Left colon (tissue), 2 donors: Measurements from ENCODE around the gene FMN2. TPM values are rescaled to one million over a fixed set of nuclear protein-coding genes. Genes with fewer than 3 reads are reported as not detected.
"Not testable (repeated sequence)": the region's sequence is repeated elsewhere in the genome, so short reads cannot be mapped to it uniquely, and the experiment has no call there.

Source experiments
- ATAC-seq: fragments of 200-7000 bp; cut with Tn5 transposase; one replicate; pipeline ENCODE4 v1.9.1; 2020; ENCODE audit warnings: mild to moderate bottlenecking, moderate library complexity
- DNase-seq, 2 donors: peaks; one replicate each; pipeline ENCODE4 v3.0.0-alpha.2; 2020
- intact Hi-C, 2 donors: fragments of 100-400 bp; cut with DNase I in 1 of 2; cut with micrococcal nuclease in 1 of 2; formaldehyde crosslinking; loops; one replicate each; pipeline versions ENCODE4 v1.11.2 to v1.14.0; 2022; cut with DNase I, micrococcal nuclease
- total RNA-seq, 2 donors: library from RNA; stranded (reverse); fragmentation: NEBNext Ultra II Directional; extraction: Animal tissue kit (Norgen Biotek cat#: 25700); gene quantifications; one replicate each; pipeline ENCODE4 v1.2.1, GENCODE V29; 2021
- donor health status: DM: no; HTN: no; CAD: no.
- donor health status: DM: yes; HTN: yes; CAD: no.

Gene FMN2
- total RNA-seq, 2 donors from 2014 or later = 2.6 to 3.0 TPM

GRCh38 chr1:240234485-240235210 lies 143.0 kb downstream of the FMN2 start:
- ATAC-seq (no peak), DNase-seq (no peak)
- intact Hi-C loops = no loop called here

- intact Hi-C loops = no loop called here
- no peak for ATAC-seq
Observed at GRCh38 chr1:240235521-240236288, 144.0 kb downstream of the FMN2 start.

GRCh38 chr1:240237305-240237721 lies 145.6 kb downstream of the FMN2 start:
- DNase-seq (no peak), ATAC-seq (no peak)
- intact Hi-C loops = no loop called here

More at GRCh38 chr1:240235521-240236288, 144.0 kb downstream of the FMN2 start:
- no peak for DNase-seq

- ATAC-seq (no peak), DNase-seq (no peak)
- intact Hi-C loops = no loop called here
Observed at GRCh38 chr1:240239309-240239708, 147.6 kb downstream of the FMN2 start.

GRCh38 chr1:240241278-240241677 lies 149.6 kb downstream of the FMN2 start:
- peak; percentile 68 for ATAC-seq
- intact Hi-C loops = no loop called here
- DNase-seq = no peak

GRCh38 chr1:240242601-240243144 lies 151.0 kb downstream of the FMN2 start:
- intact Hi-C loops = no loop called here
- ATAC-seq = peak; percentile 29

GRCh38 chr1:240244968-240245628 lies 153.4 kb downstream of the FMN2 start:
- ATAC-seq (no peak), DNase-seq (no peak)
- intact Hi-C loops = no loop called here

More at GRCh38 chr1:240242601-240243144, 151.0 kb downstream of the FMN2 start:
- no peak for DNase-seq

- no peak for ATAC-seq
- intact Hi-C loops = no loop called here
- no peak for DNase-seq
Observed at GRCh38 chr1:240245629-240246020, 153.9 kb downstream of the FMN2 start.

- ATAC-seq (no peak), DNase-seq (no peak)
- intact Hi-C loops = no loop called here
Observed at GRCh38 chr1:240247899-240248298, 156.2 kb downstream of the FMN2 start.

GRCh38 chr1:240254006-240254405 lies 162.3 kb downstream of the FMN2 start:
- intact Hi-C loops = no loop called here
- DNase-seq (no peak), ATAC-seq (no peak)

GRCh38 chr1:240254778-240255291 lies 163.2 kb downstream of the FMN2 start:
- ATAC-seq = no peak
- intact Hi-C loops = no loop called here
- no peak for DNase-seq

GRCh38 chr1:240255922-240256321 lies 164.2 kb downstream of the FMN2 start:
- intact Hi-C loops = no loop called here
- no peak for DNase-seq
- no peak for ATAC-seq

GRCh38 chr1:240256836-240257503 lies 165.3 kb downstream of the FMN2 start:
- intact Hi-C loops = no loop called here
- DNase-seq (no peak), ATAC-seq (no peak)

GRCh38 chr1:240258910-240259309 lies 167.2 kb downstream of the FMN2 start:
- DNase-seq (no peak), ATAC-seq (no peak)
- intact Hi-C loops = no loop called here

GRCh38 chr1:240264494-240264893 lies 172.8 kb downstream of the FMN2 start:
- intact Hi-C loops, ATAC-seq, DNase-seq: not testable (repeated sequence)

GRCh38 chr1:240271081-240271480 lies 179.4 kb downstream of the FMN2 start:
- DNase-seq = no peak
- ATAC-seq = no peak
- intact Hi-C loops = no loop called here

GRCh38 chr1:240274569-240274968 lies 182.9 kb downstream of the FMN2 start:
- DNase-seq (no peak), ATAC-seq (no peak)
- intact Hi-C loops = no loop called here

GRCh38 chr1:240275219-240275618 lies 183.5 kb downstream of the FMN2 start:
- intact Hi-C loops, DNase-seq, ATAC-seq: not testable (repeated sequence)

GRCh38 chr1:240278082-240278481 lies 186.4 kb downstream of the FMN2 start:
- intact Hi-C loops = no loop called here
- ATAC-seq (no peak), DNase-seq (no peak)
